GM19468 (cell line): ENCODE data around the gene ITGAX.

ENCODE experiments used
- ATAC-seq: cut with Tn5 transposase; IDR thresholded peaks from one replicate; pipeline ENCODE4 v1.9.1; 2021; ENCODE audit warnings: mild to moderate bottlenecking, moderate library complexity, moderate number of reproducible peaks; ENCODE audit not compliant: unreplicated experiment; ENCODE audit errors: extremely low read depth

ITGAX gene

DNA sequence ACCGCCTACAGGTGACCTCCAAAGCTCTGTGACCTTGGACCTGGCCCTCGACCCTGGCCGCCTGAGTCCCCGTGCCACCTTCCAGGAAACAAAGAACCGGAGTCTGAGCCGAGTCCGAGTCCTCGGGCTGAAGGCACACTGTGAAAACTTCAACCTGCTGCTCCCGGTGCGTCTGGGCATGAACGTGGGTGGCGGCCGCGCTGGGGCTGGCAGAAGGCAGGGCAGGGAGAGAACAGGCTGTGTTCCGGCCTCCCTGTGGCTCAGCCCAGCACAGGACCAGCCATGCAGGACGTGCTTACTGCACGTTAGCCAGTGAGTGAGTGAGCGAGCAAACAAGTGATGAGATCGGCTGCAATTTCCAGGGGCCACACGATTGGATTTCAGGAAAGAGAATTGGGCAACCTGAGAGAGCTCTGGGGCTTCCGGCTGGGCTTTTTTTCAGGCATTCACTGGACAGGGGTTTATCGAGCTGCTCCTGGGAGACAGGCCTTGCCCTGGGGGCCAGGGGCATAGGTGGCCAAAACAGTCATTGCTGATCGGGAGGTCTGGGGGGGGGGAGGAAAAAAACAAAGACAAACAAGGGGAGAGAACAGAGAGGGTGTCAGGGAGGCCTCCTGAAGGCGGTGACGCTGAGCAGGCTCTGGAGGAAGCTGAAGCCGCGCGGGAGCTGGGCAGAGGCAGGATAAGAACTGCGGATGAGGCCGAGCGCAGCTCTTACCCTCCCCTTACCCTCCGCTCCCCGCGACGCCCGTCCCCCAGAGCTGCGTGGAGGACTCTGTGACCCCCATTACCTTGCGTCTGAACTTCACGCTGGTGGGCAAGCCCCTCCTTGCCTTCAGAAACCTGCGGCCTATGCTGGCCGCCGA is 16.9 kb downstream of the ITGAX start:
- no peak for ATAC-seq

DNA sequence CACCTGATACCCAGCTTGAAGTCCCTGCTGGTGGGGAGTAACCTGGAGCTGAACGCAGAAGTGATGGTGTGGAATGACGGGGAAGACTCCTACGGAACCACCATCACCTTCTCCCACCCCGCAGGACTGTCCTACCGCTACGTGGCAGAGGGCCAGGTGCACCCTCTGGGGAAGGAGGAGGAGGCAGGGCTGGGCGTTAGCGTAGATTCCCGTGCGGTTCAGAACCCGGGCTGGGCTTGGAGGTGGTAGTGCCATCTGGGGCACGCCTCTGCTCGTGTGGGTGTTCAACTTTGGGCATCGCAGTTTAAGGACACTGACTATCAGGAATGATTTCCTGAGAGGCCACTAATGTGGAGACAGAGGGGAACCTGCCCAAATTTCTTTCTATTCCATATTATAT is 18.3 kb downstream of the ITGAX start:
- ATAC-seq, result no peak

DNA sequence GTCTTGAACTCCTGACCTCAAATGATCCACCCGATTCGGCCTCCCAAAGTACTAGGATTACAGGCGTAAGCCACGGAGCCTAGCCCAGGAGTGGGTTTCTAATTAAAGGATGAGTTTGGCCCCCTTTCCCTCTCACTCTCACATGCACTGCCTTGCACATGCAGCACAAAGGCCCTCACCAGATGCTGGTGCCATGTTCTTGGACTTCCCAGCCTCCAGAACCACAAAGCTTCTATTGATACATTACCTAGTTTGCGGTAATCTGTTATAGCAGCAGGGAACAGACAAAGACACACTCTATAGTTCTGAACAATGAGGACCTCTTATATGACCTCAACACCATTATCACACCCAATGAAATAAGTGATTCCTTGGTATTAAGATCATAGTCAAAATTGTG is 20.3 kb downstream of the ITGAX start:
- no peak for ATAC-seq

DNA sequence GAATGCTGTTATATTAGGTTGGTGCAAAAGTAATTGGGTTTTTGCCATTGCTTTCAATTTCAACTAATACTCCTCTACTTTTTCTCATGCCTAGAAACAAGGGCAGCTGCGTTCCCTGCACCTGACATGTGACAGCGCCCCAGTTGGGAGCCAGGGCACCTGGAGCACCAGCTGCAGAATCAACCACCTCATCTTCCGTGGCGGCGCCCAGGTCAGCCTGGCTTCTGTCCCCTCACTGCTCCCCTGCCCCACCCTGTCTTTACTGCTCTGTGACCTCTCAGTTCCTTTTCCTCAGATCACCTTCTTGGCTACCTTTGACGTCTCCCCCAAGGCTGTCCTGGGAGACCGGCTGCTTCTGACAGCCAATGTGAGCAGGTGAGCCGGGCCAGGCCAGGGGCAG is 21.7 kb downstream of the ITGAX start:
- no peak for ATAC-seq

DNA sequence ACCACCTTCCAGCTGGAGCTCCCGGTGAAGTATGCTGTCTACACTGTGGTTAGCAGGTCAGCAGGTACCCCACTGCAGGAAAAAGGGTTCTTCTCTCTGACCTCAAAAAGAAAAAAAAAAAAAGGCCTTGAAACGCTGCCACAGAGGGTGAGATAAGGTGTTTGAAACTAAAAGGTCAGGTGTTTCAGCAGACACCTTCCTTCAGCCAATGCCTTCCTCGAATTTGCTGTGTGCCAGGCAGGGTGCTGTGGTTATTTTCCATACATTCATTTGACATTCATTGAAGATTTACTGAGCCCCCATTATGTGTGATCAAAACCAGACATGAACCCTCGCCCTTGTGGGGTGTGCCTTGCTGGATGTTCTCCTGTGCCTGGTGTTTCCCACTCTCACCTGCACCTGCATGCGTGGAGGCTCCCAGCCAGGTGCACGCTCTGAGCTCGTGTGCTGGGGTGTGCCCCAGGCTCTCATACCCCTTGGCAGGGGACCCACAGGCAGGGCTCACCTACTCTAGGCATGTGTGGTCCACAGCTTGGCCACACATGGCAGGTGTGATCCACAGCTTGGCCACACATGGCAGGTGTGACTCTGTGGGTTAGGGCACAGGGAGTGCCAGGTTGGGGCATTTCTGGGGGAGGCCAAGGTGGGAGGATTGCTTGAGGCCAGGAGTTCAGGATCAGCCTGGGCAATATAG is 22.4 kb downstream of the ITGAX start:
- ATAC-seq, result no peak

DNA sequence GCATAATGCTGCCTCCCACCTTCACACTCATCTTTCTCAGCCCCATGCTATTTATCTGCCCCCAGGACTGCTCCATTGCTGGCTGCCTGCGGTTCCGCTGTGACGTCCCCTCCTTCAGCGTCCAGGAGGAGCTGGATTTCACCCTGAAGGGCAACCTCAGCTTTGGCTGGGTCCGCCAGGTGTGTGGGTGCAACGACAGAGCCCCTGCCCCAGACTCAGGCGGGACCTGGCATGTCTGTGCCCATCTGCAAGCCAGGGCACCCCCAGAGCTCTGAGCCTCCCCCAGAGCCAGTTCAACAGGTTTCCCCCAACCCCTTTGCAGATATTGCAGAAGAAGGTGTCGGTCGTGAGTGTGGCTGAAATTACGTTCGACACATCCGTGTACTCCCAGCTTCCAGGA is 25.2 kb downstream of the ITGAX start:
- ATAC-seq, result no peak

DNA sequence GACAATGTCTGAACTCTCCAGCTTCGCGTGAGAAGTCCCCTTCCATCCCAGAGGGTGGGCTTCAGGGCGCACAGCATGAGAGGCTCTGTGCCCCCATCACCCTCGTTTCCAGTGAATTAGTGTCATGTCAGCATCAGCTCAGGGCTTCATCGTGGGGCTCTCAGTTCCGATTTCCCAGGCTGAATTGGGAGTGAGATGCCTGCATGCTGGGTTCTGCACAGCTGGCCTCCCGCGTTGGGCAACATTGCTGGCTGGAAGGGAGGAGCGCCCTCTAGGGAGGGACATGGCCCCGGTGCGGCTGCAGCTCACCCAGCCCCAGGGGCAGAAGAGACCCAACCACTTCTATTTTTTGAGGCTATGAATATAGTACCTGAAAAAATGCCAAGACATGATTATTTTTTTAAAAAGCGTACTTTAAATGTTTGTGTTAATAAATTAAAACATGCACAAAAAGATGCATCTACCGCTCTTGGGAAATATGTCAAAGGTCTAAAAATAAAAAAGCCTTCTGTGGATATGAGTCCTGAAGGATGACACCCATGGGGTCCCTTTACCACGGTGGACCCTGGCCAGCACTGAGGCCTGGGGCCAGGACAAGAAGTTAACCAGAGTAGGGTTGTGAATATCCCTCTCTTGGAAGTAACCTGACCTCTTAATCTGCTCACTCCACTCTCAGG is 27.6 kb downstream of the ITGAX start:
- ATAC-seq, result no peak

DNA sequence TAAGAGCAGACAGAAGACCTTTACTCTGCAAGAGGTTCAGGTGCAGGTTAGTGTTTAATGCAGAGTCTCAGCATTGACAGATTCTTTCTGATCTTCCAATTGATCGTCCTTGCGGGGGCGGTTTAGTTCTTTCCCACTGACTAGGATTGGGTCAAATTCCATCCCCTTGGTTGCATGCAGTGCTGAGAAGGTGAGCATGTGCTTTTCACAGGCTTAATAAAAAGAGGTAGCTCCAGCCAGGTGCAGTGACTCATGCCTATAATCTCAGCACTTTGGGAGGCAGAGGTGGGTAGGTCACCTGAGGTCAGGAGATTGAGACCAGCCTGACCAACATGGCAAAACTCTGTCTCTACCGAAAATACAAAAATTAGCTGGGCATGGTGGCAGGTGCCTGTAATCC is 30.7 kb downstream of the ITGAX start:
- ATAC-seq, result no peak

DNA sequence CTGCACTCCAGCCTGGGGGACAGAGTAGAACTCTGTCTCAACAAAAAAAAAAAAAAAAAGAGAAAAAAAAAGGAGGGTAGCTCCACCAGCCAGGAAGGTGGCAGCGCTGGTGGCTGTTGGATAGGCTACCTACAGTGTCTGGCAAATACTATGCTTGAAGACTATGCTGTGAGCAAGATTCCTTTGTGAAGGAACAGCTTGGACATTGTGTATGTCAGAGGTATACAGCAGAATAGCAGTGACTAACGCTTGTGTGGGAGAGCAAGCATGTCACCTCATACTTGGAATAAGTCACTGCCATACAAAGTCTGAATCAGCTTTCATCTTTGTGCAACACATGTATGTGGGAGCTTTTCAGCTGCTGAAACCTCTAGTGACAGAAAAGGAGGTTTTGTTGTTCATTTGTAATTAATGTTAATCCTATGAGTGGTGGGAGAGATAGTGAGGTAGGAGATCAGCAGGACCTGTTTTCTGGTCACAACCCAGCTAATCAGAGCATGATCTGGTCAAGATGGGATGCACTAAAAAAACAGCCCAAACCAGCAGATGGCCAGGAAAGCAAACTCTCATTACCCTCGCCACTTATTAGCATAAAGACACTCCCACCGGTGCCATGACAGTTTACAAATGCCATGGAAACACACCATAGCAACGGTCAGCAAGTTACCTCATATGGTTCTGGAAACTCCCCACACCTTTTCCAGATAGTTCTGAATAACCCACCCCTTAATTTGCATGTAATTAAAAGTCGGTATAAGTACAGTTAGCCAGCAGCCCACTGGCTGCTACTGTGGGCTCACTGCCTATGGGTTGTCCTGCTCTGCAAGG is 31.4 kb downstream of the ITGAX start:
- no peak for ATAC-seq

DNA sequence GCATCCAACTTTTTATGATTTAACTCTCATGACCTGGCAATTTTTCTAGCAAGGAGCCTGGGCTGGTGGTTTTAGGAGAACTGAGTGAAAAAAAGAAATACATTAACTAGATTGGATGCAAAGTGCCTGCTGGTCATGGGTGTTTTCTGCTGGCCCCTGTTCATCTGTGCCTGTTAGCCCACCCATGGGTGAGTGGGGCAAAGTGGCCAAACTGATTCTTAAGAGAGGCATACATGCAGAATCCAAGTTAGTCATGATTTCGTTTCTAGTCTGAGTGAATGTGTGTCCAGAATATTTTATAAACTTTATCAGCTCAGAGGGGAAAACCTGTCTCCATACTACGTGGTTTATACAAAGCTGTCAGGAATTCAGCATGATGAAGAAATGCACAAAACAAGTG is 33.6 kb downstream of the ITGAX start:
- ATAC-seq, result no peak

DNA sequence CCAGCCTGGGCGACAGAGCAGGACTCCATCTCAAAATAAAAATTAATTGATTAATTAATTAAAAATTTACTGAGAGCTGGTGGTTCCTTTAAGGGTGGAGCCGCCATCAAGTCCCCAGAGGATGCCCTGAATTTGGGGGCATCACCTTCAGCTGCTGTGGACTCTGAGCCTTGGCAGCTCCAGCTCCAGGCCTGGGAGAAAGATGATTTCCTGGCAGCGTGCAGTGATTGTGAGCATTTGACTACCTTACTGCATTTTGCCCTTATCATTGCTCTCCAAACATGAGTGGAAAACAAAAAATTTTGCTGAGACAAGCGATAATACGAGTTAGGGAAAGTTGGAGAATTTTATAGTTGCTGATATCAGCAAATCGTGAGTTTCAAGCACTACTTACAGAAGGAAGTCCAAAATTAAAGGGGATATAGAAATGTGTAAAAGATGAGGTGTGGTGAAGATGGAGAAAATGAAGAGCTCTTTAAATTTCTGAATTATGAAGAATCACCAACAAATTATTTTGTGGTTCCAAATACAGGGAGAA is 35.6 kb downstream of the ITGAX start:
- no peak for ATAC-seq

DNA sequence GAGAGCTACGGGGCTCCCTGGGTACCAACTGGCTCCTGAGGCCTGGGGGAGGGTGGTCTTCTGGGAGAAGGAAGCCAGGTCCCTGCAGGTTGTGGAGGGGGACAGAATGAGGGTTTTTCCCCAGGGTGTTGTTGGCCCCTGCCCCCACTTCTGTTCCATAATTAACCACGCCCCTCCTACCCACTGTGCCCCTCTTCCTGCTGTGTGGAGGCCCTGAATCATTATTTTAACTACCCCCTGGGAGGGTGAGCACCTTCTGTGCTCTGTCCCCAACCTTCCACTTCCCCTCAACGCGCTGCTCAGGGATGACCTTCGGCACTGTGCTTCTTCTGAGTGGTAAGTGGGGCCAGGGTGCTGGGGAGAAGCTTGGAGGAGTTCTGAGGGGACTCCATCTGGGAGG is 38.1 kb downstream of the ITGAX start, which contains the start of gene ITGAD:
Gene ITGAD, plus strand, starts transcription at position 280 of the 400 bp plus-strand sequence. Its CDS starts 26 bp downstream, at position 306.
- no peak for ATAC-seq

DNA sequence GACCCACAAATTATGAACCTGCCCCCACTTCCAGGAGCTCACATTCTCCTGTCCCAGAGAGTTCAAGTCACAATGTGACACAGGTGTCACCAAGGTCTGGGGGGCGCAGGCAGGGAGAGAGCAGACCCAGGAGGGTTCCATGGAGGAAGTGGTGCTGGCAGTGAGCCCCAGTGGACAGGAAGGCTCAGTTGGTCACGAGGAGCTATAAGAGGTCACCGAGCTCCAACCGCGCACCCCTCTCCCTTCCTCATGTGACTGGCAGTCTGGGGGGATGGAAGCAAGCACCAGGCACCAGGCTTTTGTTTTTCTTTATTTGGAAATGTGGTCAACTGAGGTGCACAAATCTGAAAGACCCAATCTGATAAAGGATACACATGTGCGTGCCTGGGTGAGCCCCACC is 40.7 kb downstream of the ITGAX start:
- no peak for ATAC-seq

DNA sequence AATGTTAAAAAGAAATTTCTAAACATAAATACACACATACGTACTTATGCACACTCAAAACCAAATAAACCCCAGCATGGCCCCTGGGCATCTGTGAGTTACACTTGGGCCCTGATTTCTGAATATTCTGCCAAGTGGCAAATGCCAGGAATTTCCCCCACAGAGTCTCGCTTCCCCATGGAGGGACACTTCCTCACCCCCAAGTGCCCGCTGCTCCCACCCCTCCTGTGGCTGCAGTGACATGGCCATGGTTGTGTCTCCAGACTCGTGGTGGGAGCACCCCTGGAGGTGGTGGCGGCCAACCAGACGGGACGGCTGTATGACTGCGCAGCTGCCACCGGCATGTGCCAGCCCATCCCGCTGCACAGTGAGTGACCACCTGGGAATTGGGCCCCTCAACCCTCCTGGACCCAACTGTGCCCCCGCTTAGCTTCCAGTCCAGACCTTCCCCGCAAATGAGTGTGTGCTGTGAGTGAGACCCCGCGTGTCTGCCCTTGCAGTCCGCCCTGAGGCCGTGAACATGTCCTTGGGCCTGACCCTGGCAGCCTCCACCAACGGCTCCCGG is 42.2 kb downstream of the ITGAX start:
- no peak for ATAC-seq

DNA sequence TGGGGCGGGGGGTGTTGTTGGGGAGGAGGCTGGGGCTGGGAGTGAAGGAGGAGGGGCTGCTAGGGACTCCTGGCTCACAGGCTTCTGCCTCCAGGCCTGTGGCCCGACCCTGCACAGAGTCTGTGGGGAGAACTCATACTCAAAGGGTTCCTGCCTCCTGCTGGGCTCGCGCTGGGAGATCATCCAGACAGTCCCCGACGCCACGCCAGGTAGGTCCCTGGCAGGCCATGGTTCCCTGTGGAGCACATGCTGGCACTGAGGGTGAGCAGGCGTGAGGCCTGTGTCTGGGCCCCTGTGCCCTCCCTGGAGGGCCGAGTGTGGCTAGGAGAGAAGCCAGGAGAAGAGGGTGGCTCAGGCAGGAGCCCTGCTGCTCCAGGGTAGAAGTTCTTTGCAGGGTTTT is 42.7 kb downstream of the ITGAX start:
- ATAC-seq, result no peak

DNA sequence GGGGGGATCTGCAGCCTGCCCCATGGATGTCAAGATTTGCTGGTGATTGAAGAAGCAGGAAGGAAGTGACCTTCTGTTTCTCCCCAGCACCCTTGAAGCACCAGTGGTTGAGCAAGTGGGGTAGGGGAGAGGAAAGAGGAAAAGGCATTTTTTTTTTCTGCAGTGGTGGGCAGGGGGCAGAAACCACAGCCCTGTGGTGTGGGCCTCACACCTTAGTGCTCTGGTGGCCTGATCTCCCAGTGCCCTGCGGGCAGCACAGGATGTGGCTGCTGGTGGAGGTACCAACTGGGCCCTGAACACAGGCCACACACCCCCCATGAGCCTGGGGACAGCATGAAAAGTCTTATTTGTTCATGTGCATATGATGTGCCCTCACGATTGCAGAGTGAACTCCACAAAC is 45.2 kb downstream of the ITGAX start:
- ATAC-seq, result no peak

DNA sequence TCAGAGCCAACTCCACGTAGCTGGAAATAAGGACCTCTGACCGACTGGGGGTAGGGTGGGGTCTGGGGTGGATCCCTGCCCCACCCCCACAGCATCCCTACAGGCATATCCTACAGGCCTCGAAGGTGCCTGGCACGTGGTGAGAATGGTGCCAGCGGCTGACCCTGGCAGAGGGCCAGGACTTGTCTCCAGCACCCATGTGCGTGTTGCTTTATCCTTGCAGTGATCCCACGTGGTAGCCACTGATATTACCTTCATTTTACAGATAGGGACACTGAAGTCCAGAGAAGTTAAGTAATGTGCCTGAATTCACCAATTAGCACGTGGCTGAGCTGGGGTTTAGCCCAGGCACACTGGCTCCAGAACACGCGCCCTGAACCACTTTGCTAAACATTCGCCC is 46.5 kb downstream of the ITGAX start:
- ATAC-seq, result no peak

DNA sequence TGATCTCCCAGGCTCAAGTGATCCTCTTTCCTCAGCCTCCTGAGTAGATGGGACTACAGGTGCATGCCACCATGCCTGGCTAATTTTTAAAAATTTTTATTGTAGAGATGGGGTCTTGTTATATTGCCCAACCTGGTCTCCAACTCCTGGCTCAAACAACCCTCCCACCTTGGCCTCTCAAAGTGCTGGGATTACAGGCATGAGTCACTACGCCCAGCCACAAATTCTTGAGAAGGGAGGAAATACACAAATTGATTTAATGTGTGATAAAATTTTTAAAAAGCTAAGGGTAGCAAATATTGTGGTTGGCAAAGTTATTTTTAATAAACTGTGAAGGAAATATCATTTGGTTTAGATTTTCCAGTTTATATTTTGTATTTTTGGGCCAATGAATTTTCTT is 47.7 kb downstream of the ITGAX start:
- no peak for ATAC-seq

DNA sequence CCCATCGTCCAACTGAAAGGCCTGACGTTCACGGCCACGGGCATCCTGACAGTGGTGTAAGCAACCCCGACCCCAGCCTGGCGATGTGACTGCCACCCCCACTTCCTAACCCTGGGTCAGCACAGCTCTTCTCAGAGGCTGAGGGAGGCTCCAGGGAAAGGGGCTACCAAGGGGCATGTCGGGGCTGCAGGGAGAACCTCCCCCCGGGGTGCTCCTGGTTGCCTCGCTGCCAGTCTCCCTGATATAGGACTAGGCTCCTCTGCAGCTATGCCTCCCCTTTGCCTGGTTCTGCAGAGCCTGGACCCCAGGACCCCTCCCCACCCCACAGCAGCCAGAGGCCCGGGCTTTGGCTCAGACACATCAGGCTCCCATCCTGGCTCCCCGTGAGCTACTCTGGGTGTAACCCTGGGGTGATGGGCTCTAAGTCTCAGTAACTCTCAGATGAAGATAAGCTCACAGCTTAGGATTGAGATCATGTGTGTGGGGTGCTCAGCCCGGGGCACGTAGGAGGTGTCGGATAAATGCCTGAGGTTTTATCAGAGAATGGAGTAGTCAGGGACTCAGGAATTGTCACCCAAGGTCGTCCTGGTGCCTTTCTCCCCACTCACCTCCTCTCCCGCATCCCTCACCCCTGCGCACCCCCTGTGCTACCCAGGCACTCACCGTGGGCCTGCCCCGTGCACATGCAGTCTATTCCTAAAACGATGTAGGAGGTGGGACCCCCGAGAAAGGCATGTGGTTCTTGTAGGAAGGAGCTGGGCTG is 48.8 kb downstream of the ITGAX start:
- ATAC-seq, result no peak
